Left ventricle myocardium inferior (tissue), 1 donor: ENCODE results near the gene ADCY4. TPM values are rescaled to one million over a fixed set of nuclear protein-coding genes. Genes with fewer than 3 reads are reported as not detected.
"Not testable (repeated sequence)": the region's sequence is repeated elsewhere in the genome, so short reads cannot be mapped to it uniquely, and the experiment has no call there.

Experiments
- DNase-seq: peaks from one replicate; pipeline ENCODE4 v3.0.0-alpha.2; 2020
- H3K27ac ChIP-seq: fragments of 200-600 bp; replicated peaks from 2 replicates; pipeline ENCODE4 v1.8.0; 2021
- H3K27me3 ChIP-seq: fragments of 200-600 bp; 2 replicates; pipeline ENCODE4 v1.8.0; 2021; ENCODE audit warnings: low read depth
- H3K36me3 ChIP-seq: fragments of 200-600 bp; 2 replicates; pipeline ENCODE4 v1.8.0; 2021
- H3K4me1 ChIP-seq: fragments of 200-600 bp; 2 replicates; pipeline ENCODE4 v1.8.0; 2021
- H3K4me3 ChIP-seq: fragments of 200-600 bp; 2 replicates; pipeline ENCODE4 v1.8.0; 2021; ENCODE audit warnings: mild to moderate bottlenecking, moderate library complexity
- H3K9me3 ChIP-seq: fragments of 200-600 bp; replicated peaks from 2 replicates; pipeline ENCODE4 v1.8.0; 2021
- intact Hi-C: fragments of 100-400 bp; cut with micrococcal nuclease; formaldehyde crosslinking; loops from one replicate; pipeline ENCODE4 v1.11.0; 2022
- total RNA-seq: library from RNA; stranded (reverse); fragmentation: NEBNext Ultra II Directional; extraction: Animal tissue kit (Norgen Biotek cat#: 25700); gene quantifications from one replicate; pipeline ENCODE4 v1.2.1, GENCODE V29; 2021
- TF ChIP-seq, protein P1 (sequence below): fragments of 200-600 bp; IDR thresholded peaks from 2 replicates; pipeline ENCODE4 v1.8.0; 2021; ENCODE audit warnings: antibody characterized with exemption, mild to moderate bottlenecking, borderline replicate concordance
- donor health status: DM: no; HTN: yes; CAD: no; lungs with severe emphysema.

ADCY4 gene
- total RNA-seq, 1 donor from 2014 or later, result 26.6 TPM

- Histone ChIP-seq H3K4me1 (peaks cover 15% of the 10 kb centered on the region), H3K4me3 (no peak overlapping the region), H3K27ac (no peak overlapping the region), H3K9me3 (no peaks in the 10 kb centered on the region), H3K27me3 (peaks cover 29% of the 10 kb centered on the region), H3K36me3 (no peaks in the 10 kb centered on the region)
- intact Hi-C loops, result no loop called here
- DNase-seq, result no peak
- TF ChIP-seq, protein P1, sequence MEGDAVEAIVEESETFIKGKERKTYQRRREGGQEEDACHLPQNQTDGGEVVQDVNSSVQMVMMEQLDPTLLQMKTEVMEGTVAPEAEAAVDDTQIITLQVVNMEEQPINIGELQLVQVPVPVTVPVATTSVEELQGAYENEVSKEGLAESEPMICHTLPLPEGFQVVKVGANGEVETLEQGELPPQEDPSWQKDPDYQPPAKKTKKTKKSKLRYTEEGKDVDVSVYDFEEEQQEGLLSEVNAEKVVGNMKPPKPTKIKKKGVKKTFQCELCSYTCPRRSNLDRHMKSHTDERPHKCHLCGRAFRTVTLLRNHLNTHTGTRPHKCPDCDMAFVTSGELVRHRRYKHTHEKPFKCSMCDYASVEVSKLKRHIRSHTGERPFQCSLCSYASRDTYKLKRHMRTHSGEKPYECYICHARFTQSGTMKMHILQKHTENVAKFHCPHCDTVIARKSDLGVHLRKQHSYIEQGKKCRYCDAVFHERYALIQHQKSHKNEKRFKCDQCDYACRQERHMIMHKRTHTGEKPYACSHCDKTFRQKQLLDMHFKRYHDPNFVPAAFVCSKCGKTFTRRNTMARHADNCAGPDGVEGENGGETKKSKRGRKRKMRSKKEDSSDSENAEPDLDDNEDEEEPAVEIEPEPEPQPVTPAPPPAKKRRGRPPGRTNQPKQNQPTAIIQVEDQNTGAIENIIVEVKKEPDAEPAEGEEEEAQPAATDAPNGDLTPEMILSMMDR, result no peak
These were observed 26.5 kb upstream of the ADCY4 start for GRCh38 chr14:24361326-24361725.

- DNase-seq, result no peak
- Histone ChIP-seq H3K4me3 (no peak overlapping the region), H3K9me3 (no peaks in the 10 kb centered on the region), H3K27me3 (peaks cover 18% of the 10 kb centered on the region), H3K36me3 (no peaks in the 10 kb centered on the region), H3K4me1 (peaks cover 6% of the 10 kb centered on the region), H3K27ac (no peak overlapping the region)
- TF ChIP-seq, protein P1, result no peak
- intact Hi-C loops, result no loop called here
These were observed 25.4 kb upstream of the ADCY4 start for GRCh38 chr14:24360281-24360680.

- Histone ChIP-seq H3K27me3 (peaks cover 29% of the 10 kb centered on the region), H3K9me3 (no peaks in the 10 kb centered on the region), H3K36me3 (no peaks in the 10 kb centered on the region), H3K27ac (no peak overlapping the region), H3K4me3 (no peak overlapping the region), H3K4me1 (no peaks in the 10 kb centered on the region)
- TF ChIP-seq, protein P1, result no peak
- DNase-seq, result no peak
- intact Hi-C loops, result no loop called here
These were observed 21.3 kb upstream of the ADCY4 start for GRCh38 chr14:24356208-24356607.

- intact Hi-C loops, result no loop called here
- H3K4me3 ChIP-seq, result no peak overlapping the region
- no peak for DNase-seq
- TF ChIP-seq, protein P1, result no peak
- no peak overlapping the region for H3K27ac ChIP-seq
- no peaks in the 10 kb centered on the region for H3K36me3 ChIP-seq
- H3K27me3 ChIP-seq, result peaks cover 41% of the 10 kb centered on the region
- H3K4me1 ChIP-seq, result no peaks in the 10 kb centered on the region
- H3K9me3 ChIP-seq, result no peaks in the 10 kb centered on the region
These were observed 20.1 kb upstream of the ADCY4 start for GRCh38 chr14:24355009-24355408.

DNA sequence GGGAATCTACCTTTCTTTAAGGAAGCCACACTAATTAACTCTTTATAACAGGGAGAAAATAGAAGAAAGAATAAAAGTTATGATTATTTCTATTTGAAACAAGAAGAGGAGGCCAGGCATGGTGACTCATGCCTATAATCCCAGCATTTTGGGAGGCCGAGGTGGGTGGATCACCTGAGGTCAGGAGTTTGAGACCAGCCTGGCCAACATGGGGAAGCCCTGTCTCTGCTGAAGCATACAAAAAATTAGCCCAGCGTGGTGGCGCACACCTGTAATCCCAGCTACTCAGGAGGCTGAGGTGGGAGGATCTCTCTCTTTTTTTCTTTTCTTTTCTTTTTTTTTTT is 19.6 kb upstream of the ADCY4 start:
- intact Hi-C loops, H3K4me1 ChIP-seq, H3K4me3 ChIP-seq, DNase-seq, H3K27ac ChIP-seq, H3K36me3 ChIP-seq, H3K9me3 ChIP-seq: not testable (repeated sequence)
- H3K27me3 ChIP-seq, result peaks cover 43% of the 10 kb centered on the region

DNA sequence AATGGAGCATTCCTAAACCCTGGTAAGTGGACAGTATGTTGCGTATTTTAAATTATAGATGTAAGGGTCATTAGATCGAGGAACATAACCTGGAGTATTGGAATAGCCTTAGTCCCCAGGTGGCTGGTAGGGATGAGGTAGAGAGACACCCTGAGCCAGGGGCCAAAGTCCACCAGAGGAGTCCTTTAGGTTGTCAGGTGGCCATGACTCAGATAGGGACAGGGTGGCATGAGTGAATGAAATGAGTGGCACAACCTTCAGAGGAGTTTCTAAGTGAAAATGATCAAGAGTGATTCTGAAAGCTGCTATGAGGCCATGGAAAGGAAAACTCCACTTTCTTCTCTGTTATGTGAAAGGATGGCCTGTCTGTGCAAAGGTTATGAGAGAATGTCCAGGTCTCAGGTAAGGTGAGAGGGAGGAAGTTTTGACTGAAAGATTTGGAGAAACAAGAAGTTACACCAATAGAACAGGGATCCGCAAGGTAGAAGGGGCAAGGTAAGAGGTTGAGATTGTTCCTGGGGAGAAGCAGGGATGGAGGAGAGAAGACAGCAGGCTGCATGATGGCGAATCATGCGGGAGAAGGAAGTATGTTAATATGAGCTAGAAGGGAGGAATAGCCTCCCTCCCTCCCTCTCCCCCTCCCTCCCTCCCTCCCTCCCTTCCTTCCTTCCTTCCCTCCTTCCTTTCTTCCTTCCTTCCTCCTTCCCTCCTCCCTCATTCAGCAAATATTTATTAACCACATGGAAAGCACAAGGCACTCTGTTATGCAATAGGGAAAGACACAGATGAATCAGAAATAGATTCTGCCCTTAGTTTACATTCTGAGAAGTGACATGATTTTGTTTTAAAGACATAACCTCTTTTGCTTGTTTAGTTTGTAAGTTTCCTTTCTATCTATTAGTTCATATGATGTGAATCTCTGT is 18.9 kb upstream of the ADCY4 start:
- peaks cover 43% of the 10 kb centered on the region for H3K27me3 ChIP-seq
- no peak overlapping the region for H3K4me3 ChIP-seq
- DNase-seq, result no peak
- H3K36me3 ChIP-seq, result no peaks in the 10 kb centered on the region
- no peaks in the 10 kb centered on the region for H3K9me3 ChIP-seq
- no peak overlapping the region for H3K27ac ChIP-seq
- TF ChIP-seq, protein P1, result no peak
- H3K4me1 ChIP-seq, result no peaks in the 10 kb centered on the region
- intact Hi-C loops, result no loop called here
